B cell (primary cell): ENCODE measurements around the gene ABITRAM. TPM values are rescaled to one million over a fixed set of nuclear protein-coding genes. Genes with fewer than 3 reads are reported as not detected.
A peak's percentile ranks its signal among the peaks of the same experiment; 100 is the strongest.

Experiments
- ATAC-seq: fragments of 200-7000 bp; cut with Tn5 transposase; one replicate; pipeline ENCODE4 v1.10.0; 2021; ENCODE audit warnings: low read depth, mild to moderate bottlenecking, moderate number of reproducible peaks, moderate library complexity
- CTCF ChIA-PET: fragments of 350-600 bp; sonication (Branson Sonifier 250); formaldehyde crosslinking; loops from one replicate; lab custom pipeline; 2021; ENCODE audit warnings: antibody characterized with exemption, inconsistent platforms; lab: Charles Lee
- POLR2A ChIA-PET: fragments of 350-600 bp; sonication (Branson Sonifier 250); formaldehyde crosslinking; loops from one replicate; lab custom pipeline; 2021; ENCODE audit warnings: antibody characterized with exemption; lab: Charles Lee
- DNase-seq: peaks from one replicate; pipeline ENCODE4 v3.0.0; 2013
- H2AFZ ChIP-seq: 2 replicates; pipeline ENCODE4 v1.6.1; 2012; ENCODE audit warnings: mild to moderate bottlenecking, low read depth, low read length; ENCODE audit not compliant: insufficient read depth, poor library complexity, severe bottlenecking
- H3K27ac ChIP-seq, 2 donors: 1 replicate in 1 of 2; 2 replicates in 1 of 2; pipeline ENCODE4 v1.5.1; 2012 to 2013; ENCODE audit warnings: low read length in 2 of 2, mild to moderate bottlenecking in 2 of 2, moderate library complexity in 1 of 2
- H3K27me3 ChIP-seq, 4 experiments: fragments of 200-600 bp in 1 of 4; sonication (generic) in 1 of 4; replicated peaks in 1 of 4; 1 replicate in 2 of 4; 2 replicates in 2 of 4; pipeline versions ENCODE4 v1.6.1 to v1.7.0; 2013 to 2016; ENCODE audit warnings: low read length in 3 of 4, mild to moderate bottlenecking in 2 of 4, mixed read lengths in 1 of 4, moderate library complexity in 1 of 4; ENCODE audit not compliant: insufficient read depth in 4 of 4, control insufficient read depth in 3 of 4; ENCODE audit errors: control extremely low read depth in 1 of 4
- H3K36me3 ChIP-seq, 2 experiments: replicated peaks in 1 of 2; 1 replicate in 1 of 2; 2 replicates in 1 of 2; pipeline versions ENCODE4 v1.6.1 to v1.7.1; 2013; ENCODE audit warnings: low read length in 1 of 2; ENCODE audit not compliant: insufficient read depth in 2 of 2, control insufficient read depth in 1 of 2; ENCODE audit errors: control extremely low read depth in 1 of 2, extremely low read depth in 1 of 2
- H3K4me1 ChIP-seq, 2 donors: fragments of 200-600 bp in 1 of 2; sonication (generic) in 1 of 2; 1 replicate in 1 of 2; 2 replicates in 1 of 2; pipeline versions ENCODE4 v1.5.1 to v1.6.1; 2013 to 2017; ENCODE audit warnings: low read length in 2 of 2; ENCODE audit not compliant: control insufficient read depth in 2 of 2, insufficient read depth in 2 of 2
- H3K4me2 ChIP-seq: replicated peaks from 2 replicates; pipeline ENCODE3; 2012; ENCODE audit warnings: mild to moderate bottlenecking, low read depth, low read length; ENCODE audit not compliant: poor library complexity, severe bottlenecking
- H3K4me3 ChIP-seq, 5 experiments: fragments of 200-600 bp in 1 of 5; sonication (generic) in 1 of 5; 1 replicate in 3 of 5; 2 replicates in 2 of 5; pipeline versions ENCODE4 v1.5.1 to v1.7.0; 2011 to 2016; ENCODE audit warnings: low read length in 4 of 5, mild to moderate bottlenecking in 4 of 5, low read depth in 2 of 5, control low read depth in 1 of 5, moderate library complexity in 1 of 5; ENCODE audit not compliant: insufficient read depth in 1 of 5; ENCODE audit errors: control extremely low read depth in 1 of 5, extremely low read depth in 1 of 5
- H3K79me2 ChIP-seq: fragments of 200-600 bp; sonication (generic); one replicate; pipeline ENCODE4 v1.6.0; 2016; ENCODE audit warnings: low read length; ENCODE audit not compliant: control insufficient read depth, insufficient read depth
- H3K9ac ChIP-seq: fragments of 200-600 bp; sonication (generic); 2 replicates; pipeline ENCODE4 v1.6.1; 2017; ENCODE audit warnings: mild to moderate bottlenecking, low read length, moderate library complexity
- H3K9me3 ChIP-seq, 3 donors: one replicate each; pipeline versions ENCODE4 v1.6.1 to v1.7.1; 2013; ENCODE audit warnings: low read length in 2 of 3; ENCODE audit not compliant: control insufficient read depth in 2 of 3, insufficient read depth in 1 of 3; ENCODE audit errors: control extremely low read depth in 1 of 3
- H4K20me1 ChIP-seq: 2 replicates; pipeline ENCODE4 v1.6.0; 2012; ENCODE audit warnings: mild to moderate bottlenecking, low read length; ENCODE audit not compliant: insufficient read depth, control insufficient read depth, poor library complexity, severe bottlenecking
- H3K27ac Mint-ChIP-seq: one replicate; pipeline ENCODE4 v1.8.0; 2021; ENCODE audit warnings: mixed read lengths
- H3K27me3 Mint-ChIP-seq: one replicate; pipeline ENCODE4 v1.8.0; 2021; ENCODE audit warnings: mixed read lengths
- H3K4me1 Mint-ChIP-seq: one replicate; pipeline ENCODE4 v1.8.0; 2021; ENCODE audit warnings: mixed read lengths
- H3K4me3 Mint-ChIP-seq: one replicate; pipeline ENCODE4 v1.8.0; 2021; ENCODE audit warnings: mixed read lengths
- H3K9me3 Mint-ChIP-seq: one replicate; pipeline ENCODE4 v1.8.0; 2022; ENCODE audit warnings: mixed read lengths; ENCODE audit not compliant: insufficient read depth
- CTCF ChIP-seq: fragments of 200-600 bp; IDR thresholded peaks from one replicate; pipeline ENCODE4 v1.8.0; 2022; ENCODE audit warnings: antibody characterized with exemption, mild to moderate bottlenecking
- EZH2 ChIP-seq: IDR thresholded peaks from 2 replicates; pipeline ENCODE4 v1.6.1; 2012; ENCODE audit warnings: borderline replicate concordance, low read depth, mild to moderate bottlenecking, moderate library complexity, low read length; ENCODE audit not compliant: insufficient read depth, poor library complexity, severe bottlenecking
- WGBS: methylation state at CpG from one replicate; pipeline ENCODE4 v1.1.5; 2013; ENCODE audit warnings: missing lambda C conversion rate; ENCODE audit not compliant: insufficient coverage; 5-methylcytosine and 5-hydroxymethylcytosine counted together
- intact Hi-C: fragments of 100-400 bp; cut with micrococcal nuclease; formaldehyde crosslinking; loops from one replicate; pipeline ENCODE4 v1.10.0; 2022
- polyA plus RNA-seq: library from polyadenylated mRNA; depleted of rRNA; stranded (reverse); fragments of >200 nt; gene quantifications from 2 replicates; pipeline ENCODE4 v1.2.3, GENCODE V29; 2012
- total RNA-seq, 2 donors: library from RNA; stranded (reverse); fragments of 120-200 nt in 1 of 2; gene quantifications; 1 replicate in 1 of 2; 2 replicates in 1 of 2; pipeline versions ENCODE4 v1.2.3 to v1.2.4, GENCODE V29; 2013 to 2022

ABITRAM gene
- total and polyA plus RNA-seq, 2 donors (not counting 1 experiment from before 2014, with no cell fraction given), result 6.6 to 8.3 TPM

GRCh38 chr9:108900176-108900575 lies 34.0 kb upstream of the ABITRAM start:
- Histone ChIP-seq H3K4me2 (no peak overlapping the region), H4K20me1 (no peaks in the 10 kb centered on the region), H3K27ac (no peak overlapping the region), H3K4me1 (no peaks in the 10 kb centered on the region), H3K79me2 (no peaks in the 10 kb centered on the region), H3K9me3 (no peaks in the 10 kb centered on the region), H3K9ac (no peak overlapping the region), H2AFZ (no peak overlapping the region), H3K27me3 (no peaks in the 10 kb centered on the region), H3K36me3 (peaks cover 8 to 79% of the 10 kb centered on the region in 2 experiments), H3K4me3 (no peak overlapping the region)
- H3K4me3 Mint-ChIP-seq, result no peak overlapping the region
- intact Hi-C loops, result no loop called here
- H3K27ac Mint-ChIP-seq, result no peak overlapping the region
- no peaks in the 10 kb centered on the region for H3K27me3 Mint-ChIP-seq
- CTCF ChIA-PET, result no interaction called here
- WGBS, result 67% methylated on average over 3 of the region's 5 CpGs
- ATAC-seq, result no peak
- no peaks in the 10 kb centered on the region for H3K4me1 Mint-ChIP-seq
- DNase-seq, result no peak
- POLR2A ChIA-PET, result no interaction called here
- H3K9me3 Mint-ChIP-seq, result no peaks in the 10 kb centered on the region
- TF ChIP-seq CTCF (no peak), EZH2 (no peak)

GRCh38 chr9:108903420-108904103 lies 30.6 kb upstream of the ABITRAM start:
- no CpG with 5 or more reads among the region's 2 CpGs for WGBS
- POLR2A ChIA-PET, result no interaction called here
- Histone ChIP-seq H3K9me3 (no peaks in the 10 kb centered on the region), H2AFZ (no peak overlapping the region), H3K9ac (no peak overlapping the region), H3K36me3 (peaks cover 1 to 83% of the 10 kb centered on the region in 2 experiments), H3K4me1 (no peaks in the 10 kb centered on the region), H3K79me2 (no peaks in the 10 kb centered on the region), H3K4me3 (no peak overlapping the region), H4K20me1 (no peaks in the 10 kb centered on the region), H3K4me2 (no peak overlapping the region), H3K27me3 (no peaks in the 10 kb centered on the region), H3K27ac (no peak overlapping the region)
- Mint-ChIP-seq H3K27me3 (no peaks in the 10 kb centered on the region), H3K9me3 (no peaks in the 10 kb centered on the region), H3K27ac (peak overlapping the region; percentile 3), H3K4me3 (no peak overlapping the region), H3K4me1 (no peaks in the 10 kb centered on the region)
- DNase-seq (no peak), ATAC-seq (no peak)
- TF ChIP-seq EZH2 (no peak), CTCF (no peak)
- CTCF ChIA-PET, result no interaction called here
- intact Hi-C loops, result no loop called here
